ENCODE results near the gene DLX3.

DLX3 gene

GRCh38 chr17:50026046-50026675 is 31.1 kb upstream of the DLX3 start:
- Histone ChIP-seq H3K27me3 (no peaks in the 10 kb centered on the region), H3K4me3 (ENCODE audit: low read depth, low read length) (no peak overlapping the region), H3K4me1 (no peaks in the 10 kb centered on the region; the same call in 1 of the 2 replicates), H3K9me3 (peaks cover 4% of the 10 kb centered on the region; the same call in 1 of the 2 replicates), H3K36me3 (no peaks in the 10 kb centered on the region)
- DNase-seq, result no peak
- TF ChIP-seq CTCF (IDR thresholded peaks at IDR 0.05; ENCODE audit: low read depth, low read length), result no peak

DNA sequence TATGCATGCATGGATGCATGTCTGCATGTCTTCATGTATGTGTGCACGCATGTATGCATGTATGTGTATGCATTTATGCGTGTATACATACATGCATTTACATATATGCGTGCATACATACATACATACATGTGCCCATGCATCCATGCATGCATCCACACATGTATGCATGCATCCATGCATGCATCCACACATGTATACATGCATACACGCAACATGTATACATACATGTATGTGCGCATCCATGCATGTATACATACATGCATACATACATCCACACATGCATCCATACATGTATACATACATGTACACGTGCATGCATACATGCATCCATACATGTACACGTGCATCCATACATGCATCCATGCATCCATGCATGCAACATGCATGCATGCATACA is 29.8 kb upstream of the DLX3 start:
- Histone ChIP-seq H3K4me3 (ENCODE audit: low read depth, low read length) (no peak overlapping the region), H3K4me1 (no peaks in the 10 kb centered on the region; the same call in 1 of the 2 replicates), H3K9me3 (peaks cover 4% of the 10 kb centered on the region; the same call in 1 of the 2 replicates), H3K27me3 (no peaks in the 10 kb centered on the region), H3K36me3 (no peaks in the 10 kb centered on the region)
- TF ChIP-seq CTCF (IDR thresholded peaks at IDR 0.05; ENCODE audit: low read depth, low read length), result no peak
- no peak for DNase-seq

DNA sequence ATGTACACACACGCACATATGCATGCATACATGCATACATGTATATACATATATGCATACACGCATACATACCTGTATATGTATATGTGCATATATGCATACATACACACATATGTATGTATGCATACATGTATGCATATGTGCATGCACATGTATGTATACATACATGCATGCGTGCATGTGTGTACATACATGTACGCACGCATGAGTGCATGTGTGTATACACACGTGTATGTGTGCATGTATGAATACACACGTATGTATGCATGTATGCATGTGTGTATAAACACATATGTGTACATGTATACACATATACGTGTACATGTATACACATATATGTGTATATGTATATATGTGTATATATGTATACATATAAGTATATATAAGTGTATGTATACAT is 28.5 kb upstream of the DLX3 start:
- TF ChIP-seq CTCF (IDR thresholded peaks at IDR 0.05; ENCODE audit: low read depth, low read length), result no peak
- no peak for DNase-seq
- Histone ChIP-seq H3K27me3 (peaks cover 5% of the 10 kb centered on the region), H3K36me3 (no peaks in the 10 kb centered on the region), H3K4me3 (ENCODE audit: low read depth, low read length) (no peak overlapping the region), H3K4me1 (no peaks in the 10 kb centered on the region; the same call in 1 of the 2 replicates), H3K9me3 (peaks cover 4% of the 10 kb centered on the region; the same call in 1 of the 2 replicates)

GRCh38 chr17:50022463-50023130 is 27.6 kb upstream of the DLX3 start:
- no peaks in the 10 kb centered on the region; the same call in 1 of the 2 replicates for H3K4me1 ChIP-seq
- no peak overlapping the region for H3K4me3 ChIP-seq (ENCODE audit: low read depth, low read length)
- H3K27me3 ChIP-seq, result peaks cover 7% of the 10 kb centered on the region
- no peaks in the 10 kb centered on the region for H3K36me3 ChIP-seq
- peaks cover 4% of the 10 kb centered on the region; the same call in 1 of the 2 replicates for H3K9me3 ChIP-seq
- no peak for DNase-seq
- TF ChIP-seq CTCF (IDR thresholded peaks at IDR 0.05; ENCODE audit: low read depth, low read length), result no peak

DNA sequence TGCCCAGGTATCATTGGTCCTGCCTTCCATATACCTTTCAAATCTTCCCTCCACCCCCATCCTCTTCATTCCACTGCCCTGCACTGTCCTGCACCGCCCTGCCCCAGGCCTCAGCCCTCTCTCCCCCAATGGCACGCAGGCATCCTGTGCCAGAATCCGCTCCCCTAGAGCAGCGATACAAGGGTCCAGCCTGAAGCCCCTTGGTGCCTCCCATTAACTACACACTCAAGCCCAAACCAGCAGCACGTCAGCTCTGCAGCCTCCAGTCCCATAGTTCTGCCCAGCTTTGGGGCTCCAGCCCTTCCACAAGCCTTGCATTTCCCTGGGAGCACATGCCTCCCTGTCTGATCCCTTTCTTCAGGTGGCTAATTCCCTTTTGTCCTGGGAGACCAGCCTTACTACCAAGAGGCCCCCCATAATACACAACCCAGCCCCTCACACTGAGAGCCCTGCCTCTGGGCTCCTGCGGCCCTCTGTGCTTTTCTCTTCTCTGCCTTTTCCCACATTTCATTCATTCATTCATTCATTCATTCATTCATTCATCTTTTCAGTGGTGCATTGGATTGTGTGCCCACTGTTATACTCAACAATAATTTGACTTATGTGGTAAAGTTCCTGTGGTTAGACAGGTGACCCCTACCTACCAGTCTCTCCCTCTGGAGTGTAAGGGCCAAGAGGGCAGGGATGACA is 26.8 kb upstream of the DLX3 start:
- Histone ChIP-seq H3K27me3 (peaks cover 8% of the 10 kb centered on the region), H3K36me3 (no peaks in the 10 kb centered on the region), H3K9me3 (peaks cover 4% of the 10 kb centered on the region; the same call in 1 of the 2 replicates), H3K4me3 (ENCODE audit: low read depth, low read length) (no peak overlapping the region), H3K4me1 (no peaks in the 10 kb centered on the region)
- no peak for TF ChIP-seq CTCF (IDR thresholded peaks at IDR 0.05; ENCODE audit: low read depth, low read length)
- DNase-seq, result no peak
